HepG2 (cell line): ENCODE results near the gene ACAP3. TPM values are rescaled to one million over a fixed set of nuclear protein-coding genes. Genes with fewer than 3 reads are reported as not detected.

Source experiments
- ARID4A ChIP-seq: sonication (generic); formaldehyde crosslinking; IDR thresholded peaks from 2 replicates; pipeline ENCODE4 v1.5.0; 2020; ENCODE audit warnings: mild to moderate bottlenecking, missing genetic modification reagents, borderline replicate concordance
- ATF7-NPFF ChIP-seq: sonication (generic); formaldehyde crosslinking; IDR thresholded peaks from 2 replicates; pipeline ENCODE4 v1.8.1; 2023; ENCODE audit warnings: mild to moderate bottlenecking, low read depth, missing genetic modification reagents, moderate library complexity
- CREBL2 ChIP-seq: sonication (generic); formaldehyde crosslinking; IDR thresholded peaks from 2 replicates; pipeline ENCODE4 v1.8.1; 2023; ENCODE audit warnings: missing genetic modification reagents, mild to moderate bottlenecking, borderline replicate concordance
- GATA4 ChIP-seq: sonication (generic); IDR thresholded peaks from 2 replicates; pipeline ENCODE4 v1.6.1; 2016; ENCODE audit warnings: antibody characterized with exemption, low read depth, borderline replicate concordance
- HES4 ChIP-seq: sonication (generic); formaldehyde crosslinking; IDR thresholded peaks from 2 replicates; pipeline ENCODE4 v1.9.0; 2021; ENCODE audit warnings: mild to moderate bottlenecking, missing genetic modification reagents, borderline replicate concordance
- IRX3 ChIP-seq: sonication (generic); formaldehyde crosslinking; IDR thresholded peaks from 2 replicates; pipeline ENCODE4 v1.8.1; 2023; ENCODE audit warnings: mild to moderate bottlenecking, low read depth, missing genetic modification reagents, borderline replicate concordance
- MTF1 ChIP-seq: sonication (generic); formaldehyde crosslinking; IDR thresholded peaks from 2 replicates; pipeline ENCODE4 v1.5.0; 2020; ENCODE audit warnings: missing genetic modification reagents
- RBFOX2 ChIP-seq: fragments of 200-400 bp; formaldehyde crosslinking; IDR thresholded peaks from 2 replicates; pipeline ENCODE4 v1.6.1; 2017; ENCODE audit warnings: low read depth, mild to moderate bottlenecking, low read length
- RFX3 ChIP-seq: IDR thresholded peaks from 2 replicates; pipeline ENCODE4 v1.6.1; 2016; ENCODE audit warnings: missing biosample characterization, missing genetic modification reagents
- STAT6 ChIP-seq: sonication (generic); formaldehyde crosslinking; IDR thresholded peaks from 2 replicates; pipeline ENCODE4 v1.4.0; 2020; ENCODE audit warnings: missing genetic modification reagents, mild to moderate bottlenecking, borderline replicate concordance
- ZBTB8A ChIP-seq: sonication (generic); formaldehyde crosslinking; IDR thresholded peaks from 2 replicates; pipeline ENCODE4 v1.4.0; 2020; ENCODE audit warnings: mild to moderate bottlenecking, low read depth, missing genetic modification reagents, borderline replicate concordance
- ZNF180 ChIP-seq: sonication (generic); formaldehyde crosslinking; IDR thresholded peaks from 2 replicates; pipeline ENCODE4 v1.4.0; 2020; ENCODE audit warnings: low read depth, missing genetic modification reagents, borderline replicate concordance
- ZNF468 ChIP-seq: sonication (generic); formaldehyde crosslinking; IDR thresholded peaks from 2 replicates; pipeline ENCODE4 v1.8.0; 2022; ENCODE audit warnings: mild to moderate bottlenecking, moderate library complexity, missing genetic modification reagents
- ZSCAN22 ChIP-seq: sonication (generic); formaldehyde crosslinking; IDR thresholded peaks from 2 replicates; pipeline ENCODE4 v1.4.0; 2020; ENCODE audit warnings: mild to moderate bottlenecking, missing genetic modification reagents
- polyA plus RNA-seq, 8 experiments: library from polyadenylated mRNA; depleted of rRNA in 3 of 8; stranded (reverse) in 7 of 8; unstranded in 1 of 8; fragments of >200 nt; fragmentation: Illumina TruSeq in 4 of 8; extraction: Trizol in 4 of 8; gene quantifications; 2 replicates each; pipeline versions ENCODE4 v1.2.1 to v1.2.3, GENCODE V29; 2011 to 2016; ENCODE audit warnings: low read depth in 4 of 8, missing spikeins in 1 of 8, mixed read lengths in 1 of 8; ENCODE audit not compliant: insufficient read depth in 1 of 8
- total RNA-seq, 5 experiments: library from RNA; depleted of rRNA; stranded (reverse); fragments of >200 nt; fragmentation: Illumina TruSeq; extraction: Trizol; gene quantifications; 2 replicates each; pipeline ENCODE4 v1.2.3, GENCODE V29; 2016; ENCODE audit warnings: low read depth in 1 of 5
- TF ChIP-seq, protein P1 (sequence below): sonication (generic); formaldehyde crosslinking; IDR thresholded peaks from 2 replicates; pipeline ENCODE4 v1.4.0; 2020; ENCODE audit warnings: missing genetic modification reagents

ACAP3 gene
- total and polyA plus RNA-seq, 2 of the 13 experiments (the other 11 are each of a cell fraction or from before 2014, with no cell fraction given), result 29.4 to 50.8 TPM

DNA sequence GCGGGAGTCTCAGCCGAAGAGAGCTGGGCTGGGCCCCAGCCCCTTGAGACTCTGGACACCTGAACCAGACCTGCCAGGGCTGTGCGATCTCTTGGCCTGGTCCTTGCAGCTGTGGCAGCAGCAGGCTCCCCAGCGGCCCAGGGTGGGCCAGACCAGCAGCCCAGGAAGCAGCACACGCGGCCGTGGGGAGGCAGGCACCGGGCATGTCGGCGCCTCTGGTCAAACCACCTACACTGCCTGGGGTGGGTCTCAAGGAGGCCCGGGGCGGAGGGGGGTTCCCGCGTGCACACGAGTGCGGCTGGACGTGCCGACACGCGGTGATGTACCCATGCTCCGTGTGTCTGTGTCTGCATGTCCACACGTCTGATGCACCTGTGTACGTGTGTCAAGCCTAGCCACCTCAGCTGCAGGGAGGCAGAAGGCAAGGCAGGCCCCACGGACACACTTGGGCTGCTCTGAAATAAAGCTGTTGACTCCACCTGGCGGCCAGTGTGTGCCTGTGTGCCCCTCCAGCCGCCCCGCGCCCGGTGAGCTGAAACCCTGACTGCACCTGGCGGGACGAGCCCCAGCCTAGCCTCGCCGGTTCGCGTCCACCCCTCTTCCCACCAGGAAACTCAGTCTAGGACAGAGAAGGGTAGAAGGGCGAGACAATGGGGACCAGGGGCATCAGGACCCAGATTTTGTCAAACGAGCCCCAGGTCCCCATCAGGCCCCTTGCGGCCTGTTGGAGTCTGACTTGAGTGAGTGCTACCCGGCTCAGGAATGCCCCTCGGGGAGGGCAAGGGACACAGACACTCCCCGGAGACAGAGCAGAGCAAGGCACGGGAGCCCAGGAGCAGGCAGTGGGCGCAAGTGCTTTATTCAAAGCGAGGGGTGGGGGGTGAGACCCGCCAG lies 15.9 kb downstream of the ACAP3 start (continued):
- TF ChIP-seq HES4 (no peak), IRX3 (CRISPR knock-in tag) (no peak), GATA4 (no peak), ZNF180 (no peak), ARID4A (CRISPR knock-in tag) (peak; percentile 41; the same call in 1 of the 2 replicates), CREBL2 (CRISPR knock-in tag) (no peak), ZNF468 (CRISPR knock-in tag) (no peak), ZSCAN22 (no peak), STAT6 (CRISPR knock-in tag) (no peak; the same call in 1 of the 2 replicates), ATF7-NPFF (CRISPR knock-in tag) (no peak), RFX3 (CRISPR knock-in tag) (no peak), MTF1 (CRISPR knock-in tag) (no peak), ZBTB8A (no peak), RBFOX2 (no peak)
- TF ChIP-seq, protein P1, sequence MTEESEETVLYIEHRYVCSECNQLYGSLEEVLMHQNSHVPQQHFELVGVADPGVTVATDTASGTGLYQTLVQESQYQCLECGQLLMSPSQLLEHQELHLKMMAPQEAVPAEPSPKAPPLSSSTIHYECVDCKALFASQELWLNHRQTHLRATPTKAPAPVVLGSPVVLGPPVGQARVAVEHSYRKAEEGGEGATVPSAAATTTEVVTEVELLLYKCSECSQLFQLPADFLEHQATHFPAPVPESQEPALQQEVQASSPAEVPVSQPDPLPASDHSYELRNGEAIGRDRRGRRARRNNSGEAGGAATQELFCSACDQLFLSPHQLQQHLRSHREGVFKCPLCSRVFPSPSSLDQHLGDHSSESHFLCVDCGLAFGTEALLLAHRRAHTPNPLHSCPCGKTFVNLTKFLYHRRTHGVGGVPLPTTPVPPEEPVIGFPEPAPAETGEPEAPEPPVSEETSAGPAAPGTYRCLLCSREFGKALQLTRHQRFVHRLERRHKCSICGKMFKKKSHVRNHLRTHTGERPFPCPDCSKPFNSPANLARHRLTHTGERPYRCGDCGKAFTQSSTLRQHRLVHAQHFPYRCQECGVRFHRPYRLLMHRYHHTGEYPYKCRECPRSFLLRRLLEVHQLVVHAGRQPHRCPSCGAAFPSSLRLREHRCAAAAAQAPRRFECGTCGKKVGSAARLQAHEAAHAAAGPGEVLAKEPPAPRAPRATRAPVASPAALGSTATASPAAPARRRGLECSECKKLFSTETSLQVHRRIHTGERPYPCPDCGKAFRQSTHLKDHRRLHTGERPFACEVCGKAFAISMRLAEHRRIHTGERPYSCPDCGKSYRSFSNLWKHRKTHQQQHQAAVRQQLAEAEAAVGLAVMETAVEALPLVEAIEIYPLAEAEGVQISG (CRISPR knock-in tag), result peak; percentile 56; the same call in 1 of the 2 replicates
